Measurements from ENCODE around the gene HADHB.
"Not testable (repeated sequence)": the region's sequence is repeated elsewhere in the genome, so short reads cannot be mapped to it uniquely, and the experiment has no call there.

The HADHB gene

DNA sequence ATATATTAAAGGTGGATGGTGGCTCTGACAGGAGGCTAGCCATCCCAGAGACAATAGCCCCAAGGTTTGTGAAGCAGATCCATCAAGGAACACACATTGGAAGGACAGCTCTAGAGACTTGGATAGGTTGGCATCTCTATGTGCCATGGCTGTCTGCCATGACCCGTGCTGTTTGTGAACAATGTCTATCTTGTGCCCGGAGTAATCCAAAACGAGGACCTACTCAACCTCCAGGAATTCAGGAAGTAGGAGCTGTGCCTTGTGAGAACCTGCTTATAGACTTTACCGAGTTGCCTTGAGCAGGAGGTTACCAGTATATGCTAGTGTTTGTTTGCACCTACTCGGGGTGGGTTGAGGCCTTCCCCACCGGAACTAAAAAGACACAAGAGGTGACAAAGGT is 58.1 kb downstream of the HADHB start:
- TF ChIP-seq PAX5 (IDR thresholded peaks at IDR 0.05; ENCODE audit: insufficient read depth, low read length, severe bottlenecking) (no peak), POLR2A (IDR thresholded peaks at IDR 0.05; ENCODE audit: low read depth, low read length) (no peak), TAF1 (IDR thresholded peaks at IDR 0.05; ENCODE audit: low read depth, low read length) (no peak), POLR2AphosphoS5 (IDR thresholded peaks at IDR 0.05; ENCODE audit: low read depth, low read length) (no peak), SPI1 (IDR thresholded peaks at IDR 0.05; ENCODE audit: low read depth, low read length) (no peak), POU2F2 (IDR thresholded peaks at IDR 0.05; ENCODE audit: low read depth, low read length) (no peak)
- DNase-seq (ENCODE audit: insufficient read length, low spot score) (no peak), FAIRE-seq (no peak)

DNA sequence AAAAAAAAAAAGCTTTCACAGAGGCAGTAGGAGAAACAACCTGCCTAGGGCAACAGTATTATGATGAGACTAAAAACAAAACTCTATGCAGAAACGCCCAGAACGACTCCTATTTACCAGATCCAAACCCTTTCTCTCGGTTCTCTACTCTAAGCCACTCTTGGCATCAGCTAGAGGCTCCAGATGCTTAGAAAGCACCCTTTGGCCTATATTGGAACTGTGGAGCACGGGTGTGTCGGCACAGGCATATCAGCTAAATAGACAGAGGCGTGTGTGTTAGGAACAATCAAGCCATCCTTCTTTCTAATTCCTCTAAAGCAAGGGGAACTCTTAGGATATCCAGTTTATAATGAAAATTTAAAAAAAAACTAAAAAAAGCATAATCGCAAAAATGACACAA is 60.4 kb downstream of the HADHB start:
- DNase-seq (ENCODE audit: insufficient read length, low spot score); FAIRE-seq: not testable (repeated sequence)

DNA sequence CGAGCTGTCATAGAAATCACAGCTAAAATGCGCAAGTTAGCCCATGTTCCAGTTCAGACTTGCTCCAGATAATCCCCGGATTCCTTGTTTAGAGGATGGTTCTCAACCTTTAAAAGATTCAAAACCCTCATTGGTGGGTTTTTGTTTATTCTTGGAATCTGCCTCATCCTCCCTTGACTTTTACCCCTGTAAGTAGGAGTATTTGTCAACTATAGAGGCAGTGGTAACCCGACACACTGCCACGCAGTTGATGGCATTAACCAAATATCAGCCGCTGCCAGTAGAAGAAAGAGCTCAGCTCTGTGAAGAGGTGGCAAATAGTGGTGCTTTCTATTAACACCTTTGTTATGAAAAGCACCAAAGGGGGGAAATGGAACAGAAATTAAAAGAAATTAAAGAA is 60.8 kb downstream of the HADHB start:
- FAIRE-seq, result no peak
- TF ChIP-seq POLR2A (IDR thresholded peaks at IDR 0.05; ENCODE audit: low read depth, low read length), result no peak
- no peak for TF ChIP-seq TAF1 (IDR thresholded peaks at IDR 0.05; ENCODE audit: low read depth, low read length)
- TF ChIP-seq POU2F2 (IDR thresholded peaks at IDR 0.05; ENCODE audit: low read depth, low read length), result no peak
- TF ChIP-seq SPI1 (IDR thresholded peaks at IDR 0.05; ENCODE audit: low read depth, low read length), result no peak
- no peak for TF ChIP-seq PAX5 (IDR thresholded peaks at IDR 0.05; ENCODE audit: insufficient read depth, low read length, severe bottlenecking)
- no peak for TF ChIP-seq POLR2AphosphoS5 (IDR thresholded peaks at IDR 0.05; ENCODE audit: low read depth, low read length)
- DNase-seq (ENCODE audit: insufficient read length, low spot score), result no peak

DNA sequence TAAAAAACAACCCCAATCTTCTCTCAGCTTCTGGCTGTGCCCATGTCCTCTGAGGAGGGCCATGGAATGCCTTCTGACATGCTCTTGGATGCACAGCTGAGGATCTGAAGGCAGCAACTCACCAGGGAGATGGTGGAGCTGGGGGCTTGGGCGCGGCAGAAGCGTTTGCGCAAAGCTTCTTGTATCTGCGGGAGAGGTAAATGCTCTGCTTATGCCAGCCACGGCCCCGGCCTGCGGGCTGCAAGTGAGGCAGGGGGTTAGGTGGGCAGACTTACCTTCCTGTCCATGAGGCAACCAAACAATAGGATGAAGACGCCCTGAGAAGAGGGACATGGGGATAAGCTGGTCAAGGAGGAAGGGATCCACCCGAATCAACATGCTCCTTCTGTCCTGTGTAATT is 65.2 kb downstream of the HADHB start:
- no peak for FAIRE-seq

DNA sequence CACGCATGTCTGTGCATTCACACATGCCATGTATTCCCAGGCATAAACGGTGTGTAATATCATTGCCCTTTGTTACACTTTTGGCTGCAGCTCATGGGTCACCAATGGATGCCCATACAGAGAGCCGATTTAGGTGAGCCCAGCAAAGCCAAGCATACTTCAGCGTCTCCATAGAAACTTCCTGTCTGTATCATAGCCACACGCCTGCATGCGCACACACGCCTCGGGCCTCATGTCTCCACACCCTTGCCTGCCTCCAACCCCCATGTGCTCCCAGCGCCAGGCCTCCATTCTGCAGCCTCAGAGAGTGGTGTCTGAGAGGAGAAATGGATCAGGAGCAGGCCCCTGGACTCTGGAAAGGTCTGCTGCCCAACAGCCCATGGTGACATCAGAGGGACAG is 67.7 kb downstream of the HADHB start:
- FAIRE-seq (no peak), DNase-seq (ENCODE audit: insufficient read length, low spot score) (no peak)
- TF ChIP-seq SPI1 (IDR thresholded peaks at IDR 0.05; ENCODE audit: low read depth, low read length), result no peak
- TF ChIP-seq POLR2AphosphoS5 (IDR thresholded peaks at IDR 0.05; ENCODE audit: low read depth, low read length), result no peak
- no peak for TF ChIP-seq PAX5 (IDR thresholded peaks at IDR 0.05; ENCODE audit: insufficient read depth, low read length, severe bottlenecking)
- TF ChIP-seq POLR2A (IDR thresholded peaks at IDR 0.05; ENCODE audit: low read depth, low read length), result no peak
- no peak for TF ChIP-seq POU2F2 (IDR thresholded peaks at IDR 0.05; ENCODE audit: low read depth, low read length)
- TF ChIP-seq TAF1 (IDR thresholded peaks at IDR 0.05; ENCODE audit: low read depth, low read length), result no peak

More for the DNA sequence above, 65.2 kb downstream of the HADHB start:
- DNase-seq (ENCODE audit: insufficient read length, low spot score), result no peak
- TF ChIP-seq SPI1 (IDR thresholded peaks at IDR 0.05; ENCODE audit: low read depth, low read length), result no peak

DNA sequence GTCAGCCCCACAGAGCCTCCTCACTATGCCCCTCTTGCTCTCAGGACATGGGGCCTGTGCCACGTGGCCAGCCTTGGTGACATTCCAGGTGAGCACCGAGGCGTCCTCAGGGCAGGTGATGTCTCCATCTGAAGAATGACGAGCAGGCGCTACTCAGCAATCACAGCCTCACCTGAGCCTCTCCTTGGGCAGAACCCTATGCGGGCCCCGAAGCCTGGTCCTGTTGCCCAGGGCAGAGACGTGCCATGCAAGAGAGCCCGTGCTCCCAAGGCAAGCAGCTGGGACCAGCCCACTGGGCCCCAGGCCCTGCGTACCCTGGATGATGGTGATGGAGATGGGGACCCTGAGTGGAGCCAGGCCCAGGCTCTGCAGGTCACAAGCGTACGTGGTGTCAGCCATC is 68.7 kb downstream of the HADHB start:
- no peak for TF ChIP-seq POU2F2 (IDR thresholded peaks at IDR 0.05; ENCODE audit: low read depth, low read length)
- TF ChIP-seq POLR2A (IDR thresholded peaks at IDR 0.05; ENCODE audit: low read depth, low read length), result no peak
- TF ChIP-seq TAF1 (IDR thresholded peaks at IDR 0.05; ENCODE audit: low read depth, low read length), result no peak
- TF ChIP-seq POLR2AphosphoS5 (IDR thresholded peaks at IDR 0.05; ENCODE audit: low read depth, low read length), result no peak
- no peak for TF ChIP-seq PAX5 (IDR thresholded peaks at IDR 0.05; ENCODE audit: insufficient read depth, low read length, severe bottlenecking)
- no peak for TF ChIP-seq SPI1 (IDR thresholded peaks at IDR 0.05; ENCODE audit: low read depth, low read length)
- FAIRE-seq (no peak), DNase-seq (ENCODE audit: insufficient read length, low spot score) (no peak)

DNA sequence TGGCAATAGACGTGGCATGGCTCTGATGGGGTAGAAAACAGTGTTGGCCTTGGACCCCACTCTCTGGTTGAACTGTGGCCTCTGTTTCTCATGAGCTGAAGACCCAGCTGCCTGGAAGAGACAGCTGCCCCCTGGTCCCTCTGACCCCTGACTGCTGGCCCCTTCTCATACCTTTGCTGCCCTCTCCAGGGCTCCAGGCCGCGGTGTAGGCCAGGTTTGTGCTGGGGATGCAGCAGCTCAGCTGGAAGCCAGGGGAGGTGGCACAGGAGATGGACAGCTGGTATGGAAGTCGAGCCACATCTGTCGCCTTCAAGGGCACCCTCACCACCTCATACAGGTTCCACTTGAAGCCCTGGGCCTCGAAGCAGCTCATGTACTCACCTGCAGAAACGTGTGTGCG is 69.5 kb downstream of the HADHB start:
- FAIRE-seq (no peak), DNase-seq (ENCODE audit: insufficient read length, low spot score) (no peak)
- no peak for TF ChIP-seq SPI1 (IDR thresholded peaks at IDR 0.05; ENCODE audit: low read depth, low read length)
- no peak for TF ChIP-seq POU2F2 (IDR thresholded peaks at IDR 0.05; ENCODE audit: low read depth, low read length)
- TF ChIP-seq POLR2A (IDR thresholded peaks at IDR 0.05; ENCODE audit: low read depth, low read length), result no peak
- no peak for TF ChIP-seq PAX5 (IDR thresholded peaks at IDR 0.05; ENCODE audit: insufficient read depth, low read length, severe bottlenecking)
- no peak for TF ChIP-seq TAF1 (IDR thresholded peaks at IDR 0.05; ENCODE audit: low read depth, low read length)
- no peak for TF ChIP-seq POLR2AphosphoS5 (IDR thresholded peaks at IDR 0.05; ENCODE audit: low read depth, low read length)

DNA sequence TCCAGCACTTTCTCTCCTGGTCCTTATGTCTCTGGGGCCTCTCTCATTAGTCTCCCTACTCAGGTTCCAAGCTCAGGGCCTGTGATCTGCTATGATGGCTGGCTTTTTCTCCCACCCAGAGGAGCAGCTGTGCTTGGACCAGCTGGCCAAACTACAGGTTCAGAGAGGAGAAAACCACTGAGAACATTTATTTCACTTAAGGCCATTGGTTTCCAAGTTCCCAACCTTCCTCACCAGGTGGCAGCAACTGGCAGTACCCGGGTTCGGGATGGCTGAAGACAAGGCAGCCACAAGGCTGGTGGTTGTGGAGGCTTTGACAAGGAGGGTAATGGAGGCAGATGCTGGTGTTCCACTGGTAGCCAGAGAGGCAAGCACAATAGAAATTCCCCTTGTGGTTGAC is 71.3 kb downstream of the HADHB start:
- FAIRE-seq (no peak), DNase-seq (ENCODE audit: insufficient read length, low spot score) (no peak)
- TF ChIP-seq POLR2AphosphoS5 (IDR thresholded peaks at IDR 0.05; ENCODE audit: low read depth, low read length) (no peak), POU2F2 (IDR thresholded peaks at IDR 0.05; ENCODE audit: low read depth, low read length) (no peak), POLR2A (IDR thresholded peaks at IDR 0.05; ENCODE audit: low read depth, low read length) (no peak), PAX5 (IDR thresholded peaks at IDR 0.05; ENCODE audit: insufficient read depth, low read length, severe bottlenecking) (no peak), SPI1 (IDR thresholded peaks at IDR 0.05; ENCODE audit: low read depth, low read length) (no peak), TAF1 (IDR thresholded peaks at IDR 0.05; ENCODE audit: low read depth, low read length) (no peak)

DNA sequence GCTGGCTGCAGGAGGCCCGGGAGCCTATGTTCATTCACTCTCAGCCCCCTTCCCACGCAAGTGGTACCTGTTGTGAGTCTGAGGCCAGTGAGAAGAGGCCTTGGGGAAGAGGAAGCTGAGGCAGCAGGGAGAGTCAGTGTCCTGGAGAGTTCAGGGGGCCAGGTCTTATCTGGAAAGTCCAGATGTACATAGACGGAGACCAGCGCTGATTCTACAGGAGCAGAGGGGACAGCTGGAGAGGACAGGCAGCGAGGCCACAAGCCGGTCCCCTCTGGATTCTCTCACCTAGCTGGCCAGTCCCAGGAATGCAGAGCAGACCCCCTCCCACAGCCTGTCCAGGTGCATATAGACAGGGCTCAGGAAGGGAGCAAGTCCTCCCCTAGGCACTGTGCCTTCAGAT is 72.1 kb downstream of the HADHB start:
- DNase-seq (ENCODE audit: insufficient read length, low spot score) (no peak), FAIRE-seq (no peak)
- TF ChIP-seq SPI1 (IDR thresholded peaks at IDR 0.05; ENCODE audit: low read depth, low read length), result no peak
- TF ChIP-seq POU2F2 (IDR thresholded peaks at IDR 0.05; ENCODE audit: low read depth, low read length), result no peak
- TF ChIP-seq POLR2A (IDR thresholded peaks at IDR 0.05; ENCODE audit: low read depth, low read length), result no peak
- TF ChIP-seq PAX5 (IDR thresholded peaks at IDR 0.05; ENCODE audit: insufficient read depth, low read length, severe bottlenecking), result no peak
- no peak for TF ChIP-seq TAF1 (IDR thresholded peaks at IDR 0.05; ENCODE audit: low read depth, low read length)
- TF ChIP-seq POLR2AphosphoS5 (IDR thresholded peaks at IDR 0.05; ENCODE audit: low read depth, low read length), result no peak

DNA sequence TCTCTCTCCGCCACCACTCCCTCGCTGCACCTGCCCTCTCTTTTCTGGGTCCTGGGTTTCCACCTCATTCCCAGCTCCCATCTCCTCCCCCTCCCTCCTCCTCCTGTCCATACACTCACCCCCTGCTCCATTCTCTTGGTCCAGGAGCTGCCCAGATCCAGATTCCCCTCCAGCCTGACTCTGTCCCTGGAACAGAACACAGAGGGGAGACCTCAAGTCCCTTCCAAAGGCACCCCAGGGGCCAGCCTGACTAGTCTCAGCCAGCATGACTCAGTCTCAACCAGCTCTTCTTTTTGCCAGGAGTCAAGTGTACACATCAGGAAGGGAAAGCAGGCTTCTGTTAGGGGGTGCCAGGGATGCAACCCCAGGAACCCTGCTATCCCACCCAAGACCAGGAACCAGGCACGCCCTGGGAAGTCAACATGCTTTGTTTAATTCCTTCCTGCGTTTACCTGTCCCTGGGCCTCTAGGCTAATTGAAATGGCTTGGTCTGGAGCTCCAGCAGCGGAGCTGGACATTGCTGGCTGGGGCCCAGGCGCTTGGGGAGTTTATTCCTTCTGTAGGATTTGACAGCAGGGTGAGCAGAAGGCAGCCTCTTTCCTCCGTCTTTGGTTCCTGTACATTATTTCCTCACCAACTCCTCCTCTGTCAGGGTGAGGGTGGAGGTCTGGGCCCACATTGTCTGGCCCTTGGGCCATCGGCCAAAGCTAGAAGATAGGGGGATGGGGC is 72.8 kb downstream of the HADHB start:
- TF ChIP-seq POLR2AphosphoS5 (IDR thresholded peaks at IDR 0.05; ENCODE audit: low read depth, low read length) (no peak), TAF1 (IDR thresholded peaks at IDR 0.05; ENCODE audit: low read depth, low read length) (no peak), POU2F2 (IDR thresholded peaks at IDR 0.05; ENCODE audit: low read depth, low read length) (no peak), POLR2A (IDR thresholded peaks at IDR 0.05; ENCODE audit: low read depth, low read length) (no peak), SPI1 (IDR thresholded peaks at IDR 0.05; ENCODE audit: low read depth, low read length) (no peak), PAX5 (IDR thresholded peaks at IDR 0.05; ENCODE audit: insufficient read depth, low read length, severe bottlenecking) (no peak)
- FAIRE-seq, result no peak

More for the DNA sequence above, 72.8 kb downstream of the HADHB start:
- DNase-seq (ENCODE audit: insufficient read length, low spot score), result no peak

Measured in GM12891 (cell line).